Stimulated activated CD4-positive, alpha-beta T cell treated with anti-CD3 and anti-CD28 coated beads, TNF-alpha, amount 100 ng/mL, for 1 hour (primary cell): Measurements from ENCODE around the gene ATP8B3.

Experiments used
- DNase-seq, 3 donors: peaks; one replicate each; pipeline ENCODE4 v3.0.0-alpha.2; 2020; ENCODE audit warnings: low read depth in 3 of 3, low spot score in 1 of 3

Gene ATP8B3

GRCh38 chr19:1851654-1852580 is 39.8 kb upstream of the ATP8B3 start:
- peak in 2 of 3 donors; percentile 47 to 50 for DNase-seq

- no peak for DNase-seq
Measured at GRCh38 chr19:1850809-1851653, 39.0 kb upstream of the ATP8B3 start.

GRCh38 chr19:1849886-1850398 is 37.9 kb upstream of the ATP8B3 start:
- DNase-seq: no peak

GRCh38 chr19:1849132-1849474 is 37.0 kb upstream of the ATP8B3 start:
- DNase-seq: no peak

GRCh38 chr19:1848399-1849131 is 36.5 kb upstream of the ATP8B3 start, which contains the start of gene REXO1:
REXO1 (minus strand) TSS chr19:1848483; CDS start chr19:1848358, 125 bp downstream.
- peak; percentile 95 to 97 (median 96) for DNase-seq

- DNase-seq: no peak
Measured at GRCh38 chr19:1847684-1848398, 35.8 kb upstream of the ATP8B3 start.

- no peak for DNase-seq
Measured at GRCh38 chr19:1847348-1847683, 35.2 kb upstream of the ATP8B3 start.

GRCh38 chr19:1846517-1847204 is 34.6 kb upstream of the ATP8B3 start:
- DNase-seq: no peak

GRCh38 chr19:1845642-1846041 is 33.6 kb upstream of the ATP8B3 start:
- DNase-seq: no peak

- no peak for DNase-seq
Measured at GRCh38 chr19:1845125-1845515, 33.0 kb upstream of the ATP8B3 start.

- no peak for DNase-seq
Measured at GRCh38 chr19:1844513-1845124, 32.5 kb upstream of the ATP8B3 start.

- no peak for DNase-seq
Measured at GRCh38 chr19:1843646-1844394, 31.7 kb upstream of the ATP8B3 start.

GRCh38 chr19:1843116-1843515 is 31.0 kb upstream of the ATP8B3 start:
- DNase-seq: no peak

- DNase-seq: no peak
Measured at GRCh38 chr19:1841209-1841924, 29.3 kb upstream of the ATP8B3 start.

- no peak for DNase-seq
Measured at GRCh38 chr19:1840541-1841115, 28.6 kb upstream of the ATP8B3 start.

- DNase-seq: no peak
Measured at GRCh38 chr19:1839658-1840540, 27.8 kb upstream of the ATP8B3 start.

GRCh38 chr19:1837625-1838105 is 25.6 kb upstream of the ATP8B3 start:
- DNase-seq: peak in 1 of 3 donors; percentile 62
